Measurements from ENCODE around the gene KPNA2. TPM values are rescaled to one million over a fixed set of nuclear protein-coding genes. Genes with fewer than 3 reads are reported as not detected.

Gene KPNA2
- total RNA-seq (2022; extraction: Qiagen RNA extraction; ENCODE audit: low read depth) = 445 to 497 TPM (median 462 TPM) in 5 replicates

DNA sequence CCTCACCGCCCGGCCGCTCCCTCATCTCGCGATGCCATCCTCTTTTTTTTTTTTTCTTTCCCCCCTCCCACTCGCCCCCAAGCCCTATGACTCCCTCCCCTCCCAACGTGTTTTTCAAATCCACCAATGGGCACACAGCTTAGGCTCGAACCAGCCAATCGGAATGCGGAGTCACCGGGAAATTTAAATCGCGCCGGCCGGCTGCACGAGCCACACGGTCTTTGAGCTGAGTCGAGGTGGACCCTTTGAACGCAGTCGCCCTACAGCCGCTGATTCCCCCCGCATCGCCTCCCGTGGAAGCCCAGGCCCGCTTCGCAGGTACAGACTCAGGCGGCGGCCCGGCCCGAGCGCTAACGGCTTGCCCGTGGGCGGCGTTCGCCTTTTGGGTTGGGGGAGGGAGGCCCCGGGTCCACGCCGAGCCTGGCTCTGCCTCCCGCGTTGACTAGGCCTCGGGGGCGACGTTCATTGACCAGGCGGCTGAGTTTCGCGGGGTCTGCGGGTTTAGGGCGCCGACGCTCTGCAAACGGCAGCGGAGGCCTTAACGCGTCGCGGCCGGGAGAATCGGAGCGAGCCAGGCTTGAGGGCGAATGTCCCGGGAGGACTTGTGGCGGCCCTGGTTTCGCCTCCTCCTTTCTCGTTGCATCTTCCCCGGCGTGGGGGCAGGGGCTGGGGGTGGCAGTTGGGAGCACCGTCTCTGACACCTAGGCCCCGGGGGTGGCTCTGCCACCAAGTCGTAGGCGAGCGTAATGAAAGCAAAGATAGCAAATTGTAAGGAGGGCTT is at the start of gene KPNA2:
TSS of gene KPNA2 (plus strand) at position 213 of the 781 bp plus-strand sequence. CDS start 1,398 bp downstream, outside the sequence.

DNA sequence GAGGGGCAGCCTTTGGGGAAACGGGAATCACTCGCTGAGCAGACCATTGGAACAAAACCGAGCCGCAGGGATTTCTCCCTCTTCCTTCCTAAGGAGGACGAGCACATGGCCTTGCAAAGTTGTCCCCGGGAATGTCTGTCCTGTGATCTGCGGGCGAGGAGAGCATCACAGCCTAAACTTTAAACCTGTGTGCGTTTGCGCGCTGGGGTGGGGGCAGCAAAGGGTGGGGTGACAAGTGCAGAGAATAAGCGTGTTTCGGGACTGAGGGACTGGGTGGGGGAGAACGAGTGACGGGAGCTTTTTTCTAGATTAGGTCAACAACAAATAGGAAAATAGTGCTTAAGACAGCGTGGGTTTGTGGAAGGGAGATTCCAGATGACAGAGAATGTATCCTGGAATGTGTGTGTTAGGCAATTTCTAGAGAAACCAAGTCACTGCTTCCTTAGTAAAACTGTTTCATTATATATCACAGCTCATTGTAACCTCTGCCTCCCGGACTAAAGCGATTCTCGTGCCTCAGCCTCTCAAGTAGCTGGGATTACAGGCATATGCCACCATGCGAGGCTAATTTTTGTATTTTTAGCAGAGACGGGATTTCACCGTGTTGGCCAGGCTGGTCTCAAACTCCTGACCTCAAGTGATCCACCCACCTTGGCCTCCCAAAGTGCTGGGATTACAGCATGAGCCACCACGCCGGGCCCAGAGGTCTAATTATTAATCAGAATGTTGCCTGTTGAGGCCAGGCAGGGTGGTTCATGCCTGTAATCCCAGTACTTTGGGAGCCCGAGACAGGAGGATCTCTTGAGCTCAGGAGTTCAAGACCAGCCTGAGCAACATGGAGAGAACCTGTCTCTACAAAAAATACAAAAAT is 39.0 kb upstream of the KPNA2 start, which contains the start of gene C17orf58:
TSS of gene C17orf58 (minus strand) at position 169 of the 871 bp plus-strand sequence. CDS start 271 bp downstream, outside the sequence.

Other genes with a start within 250 kb of the KPNA2 start
- 32.7 to 39.9 TPM (median 37.0 TPM) in 5 replicates for gene BPTF, start 210.2 kb upstream of the KPNA2 start, total RNA-seq (2022; extraction: Qiagen RNA extraction; ENCODE audit: low read depth)
- gene C17orf58, start 39.3 kb upstream of the KPNA2 start, total RNA-seq (2022; extraction: Qiagen RNA extraction; ENCODE audit: low read depth) = 16.5 to 21.1 TPM (median 20.7 TPM) in 5 replicates
- gene AMZ2, start 212.3 kb downstream of the KPNA2 start, total RNA-seq (2022; extraction: Qiagen RNA extraction; ENCODE audit: low read depth) = 107 to 123 TPM (median 110 TPM) in 5 replicates

Data from A549 treated with GW870086 at 1 μM for 4 hours (cell line).